Gastroesophageal sphincter (tissue), 4 donors: ENCODE results near the gene HSPA12A. TPM values are rescaled to one million over a fixed set of nuclear protein-coding genes. Genes with fewer than 3 reads are reported as not detected.

Experiments used
- ATAC-seq: fragments of 150-250 bp; one replicate; pipeline ENCODE4 v1.9.1; 2016; ENCODE audit warnings: mild to moderate bottlenecking, moderate library complexity
- H3K27ac ChIP-seq, 4 donors: fragments of 200-600 bp; sonication (generic) in 3 of 4; 1 replicate in 3 of 4; 2 replicates in 1 of 4; pipeline ENCODE4 v1.5.1; 2016 to 2019
- H3K27me3 ChIP-seq: fragments of 200-600 bp; sonication (generic); one replicate; pipeline ENCODE4 v1.5.1; 2019
- H3K36me3 ChIP-seq, 2 donors: fragments of 200-600 bp; sonication (generic); one replicate each; pipeline ENCODE4 v1.5.1; 2019; ENCODE audit warnings: control low read depth in 1 of 2
- H3K4me1 ChIP-seq, 3 donors: fragments of 200-600 bp; sonication (generic); 1 replicate in 2 of 3; 2 replicates in 1 of 3; pipeline ENCODE4 v1.5.1; 2016 to 2019; ENCODE audit warnings: control low read depth in 2 of 3
- H3K4me3 ChIP-seq, 2 donors: fragments of 200-600 bp; sonication (generic); one replicate each; pipeline ENCODE4 v1.5.1; 2019; ENCODE audit warnings: mild to moderate bottlenecking in 1 of 2, moderate library complexity in 1 of 2
- H3K9me3 ChIP-seq, 3 donors: fragments of 200-600 bp; sonication (generic); one replicate each; pipeline ENCODE4 v1.5.1; 2017 to 2019; ENCODE audit warnings: control low read depth in 2 of 3
- EP300 ChIP-seq: sonication (generic); formaldehyde crosslinking; IDR thresholded peaks from one replicate; pipeline ENCODE4 v1.6.1; 2017; ENCODE audit warnings: antibody characterized with exemption, mild to moderate bottlenecking
- POLR2A ChIP-seq, 2 donors: fragments of 450-650 bp; IDR thresholded peaks; one replicate each; pipeline ENCODE4 v1.6.1; 2017; ENCODE audit warnings: antibody characterized with exemption in 2 of 2, mild to moderate bottlenecking in 2 of 2, moderate library complexity in 1 of 2
- POLR2AphosphoS5 ChIP-seq: sonication (generic); formaldehyde crosslinking; IDR thresholded peaks from one replicate; pipeline ENCODE4 v1.6.1; 2017; ENCODE audit warnings: antibody characterized with exemption
- WGBS, 2 donors: methylation state at CpG; one replicate each; pipeline ENCODE4 v1.1.5; 2018; ENCODE audit warnings: low coverage in 1 of 2; 5-methylcytosine and 5-hydroxymethylcytosine counted together
- total RNA-seq, 4 donors: library from RNA; depleted of rRNA; stranded (reverse); fragments of >200 nt; gene quantifications; one replicate each; pipeline ENCODE4 v1.1.0, GENCODE V29; 2016
- TF ChIP-seq, protein P1 (sequence below), 4 experiments: fragments of 200-600 bp in 2 of 4; fragments of 450-650 bp in 2 of 4; sonication (generic) in 1 of 4; IDR thresholded peaks; one replicate each; pipeline ENCODE4 v1.5.1; 2017 to 2019; ENCODE audit warnings: antibody characterized with exemption in 4 of 4, mild to moderate bottlenecking in 2 of 4, moderate library complexity in 2 of 4

Gene HSPA12A
- total RNA-seq, 4 donors from 2014 or later = 12.3 to 26.3 (median 20.6) TPM

DNA sequence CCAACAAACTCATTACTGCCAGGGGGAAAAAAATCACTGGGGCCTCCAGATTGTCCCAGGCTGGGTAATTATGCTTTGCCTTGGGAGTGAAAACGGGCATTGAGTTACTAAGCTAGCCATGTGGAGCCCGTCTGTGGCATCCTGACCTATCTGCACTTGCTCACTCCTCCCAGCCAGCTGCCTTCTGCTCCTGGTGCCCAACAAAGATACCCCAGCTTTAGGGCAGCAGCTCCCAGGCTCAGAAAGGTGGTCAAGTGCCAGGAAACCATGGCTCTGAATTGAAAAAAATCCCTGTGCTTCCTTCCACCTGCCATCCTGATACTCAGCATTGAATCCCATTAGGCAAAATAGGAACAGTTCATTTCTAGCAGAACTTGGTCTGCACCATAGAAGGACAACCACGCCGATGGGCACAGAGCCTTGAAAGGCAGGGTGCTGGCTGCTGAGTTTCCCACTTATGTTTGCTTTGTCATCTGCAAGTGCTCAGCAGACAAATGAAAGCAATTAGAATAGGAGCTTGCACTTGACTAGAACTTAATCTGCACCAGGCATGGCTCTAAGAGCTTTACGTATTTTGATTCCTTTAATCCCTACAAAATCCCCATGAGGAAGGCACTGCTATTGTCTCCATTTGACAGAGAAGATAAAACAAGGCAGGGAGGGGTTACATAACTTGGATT is 42.8 kb downstream of the HSPA12A start:
- H3K4me3 ChIP-seq = no peak overlapping the region
- TF ChIP-seq, protein P1, sequence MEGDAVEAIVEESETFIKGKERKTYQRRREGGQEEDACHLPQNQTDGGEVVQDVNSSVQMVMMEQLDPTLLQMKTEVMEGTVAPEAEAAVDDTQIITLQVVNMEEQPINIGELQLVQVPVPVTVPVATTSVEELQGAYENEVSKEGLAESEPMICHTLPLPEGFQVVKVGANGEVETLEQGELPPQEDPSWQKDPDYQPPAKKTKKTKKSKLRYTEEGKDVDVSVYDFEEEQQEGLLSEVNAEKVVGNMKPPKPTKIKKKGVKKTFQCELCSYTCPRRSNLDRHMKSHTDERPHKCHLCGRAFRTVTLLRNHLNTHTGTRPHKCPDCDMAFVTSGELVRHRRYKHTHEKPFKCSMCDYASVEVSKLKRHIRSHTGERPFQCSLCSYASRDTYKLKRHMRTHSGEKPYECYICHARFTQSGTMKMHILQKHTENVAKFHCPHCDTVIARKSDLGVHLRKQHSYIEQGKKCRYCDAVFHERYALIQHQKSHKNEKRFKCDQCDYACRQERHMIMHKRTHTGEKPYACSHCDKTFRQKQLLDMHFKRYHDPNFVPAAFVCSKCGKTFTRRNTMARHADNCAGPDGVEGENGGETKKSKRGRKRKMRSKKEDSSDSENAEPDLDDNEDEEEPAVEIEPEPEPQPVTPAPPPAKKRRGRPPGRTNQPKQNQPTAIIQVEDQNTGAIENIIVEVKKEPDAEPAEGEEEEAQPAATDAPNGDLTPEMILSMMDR (IDR thresholded peaks at IDR 0.05) = no peak
- TF ChIP-seq POLR2AphosphoS5 = no peak
- TF ChIP-seq POLR2A (IDR thresholded peaks at IDR 0.05) = no peak
- no peak for TF ChIP-seq EP300
- H3K4me1 ChIP-seq = peaks cover 0 to 5% (median 0%) of the 10 kb centered on the region in 3 donors
- ATAC-seq = no peak
- H3K27ac ChIP-seq = no peak overlapping the region
- WGBS, 2 donors = 48 to 85% methylated on average over 2 to 4 of the region's 5 CpGs
- H3K27me3 ChIP-seq = no peaks in the 10 kb centered on the region
- H3K9me3 ChIP-seq = no peaks in the 10 kb centered on the region
- H3K36me3 ChIP-seq = peaks cover 0 to 39% of the 10 kb centered on the region in 2 donors

DNA sequence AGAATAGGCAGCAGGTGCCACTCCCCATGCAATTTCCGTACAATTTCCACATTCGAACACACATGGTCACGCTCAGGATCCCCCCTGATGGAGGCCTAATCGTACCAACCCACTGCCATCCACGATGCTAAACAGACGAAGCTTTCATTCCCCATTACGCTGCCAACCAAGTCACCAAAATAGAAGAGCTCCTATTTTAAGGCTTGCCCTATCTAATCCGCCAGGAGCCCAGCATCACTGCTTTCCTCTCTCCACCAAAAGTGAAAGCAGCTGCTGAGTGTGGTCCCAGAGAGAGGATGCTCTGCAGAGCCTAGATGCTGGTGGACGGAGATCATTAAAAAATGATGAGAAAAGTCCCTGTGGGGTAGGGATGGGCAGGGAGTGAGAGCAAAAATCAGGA is 43.3 kb downstream of the HSPA12A start:
- WGBS, 2 donors = 71 to 82% methylated on average over 3 to 8 of the region's 9 CpGs

DNA sequence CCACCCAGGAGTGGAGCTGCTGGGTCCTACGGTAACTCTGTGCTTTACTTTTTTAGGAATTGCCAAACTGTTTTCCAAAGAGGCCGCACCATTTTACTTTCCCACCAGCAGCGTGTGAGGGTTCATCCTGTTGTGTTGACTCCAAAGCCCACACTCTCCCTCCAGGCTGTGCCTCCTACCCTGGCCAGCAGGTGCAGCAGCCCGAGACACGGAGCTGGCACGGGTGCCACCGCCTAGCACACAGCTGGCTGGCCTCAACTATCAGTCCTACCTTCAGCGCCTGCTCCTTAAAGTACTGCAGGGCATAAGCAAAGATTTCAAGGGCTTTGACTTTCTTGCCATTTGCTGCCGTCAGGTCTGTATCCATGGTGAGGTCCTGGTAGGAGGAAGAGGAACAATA is 44.0 kb downstream of the HSPA12A start:
- H3K27me3 ChIP-seq = no peaks in the 10 kb centered on the region
- H3K4me3 ChIP-seq = no peak overlapping the region
- TF ChIP-seq EP300 (no peak), POLR2A (IDR thresholded peaks at IDR 0.05) (no peak), POLR2AphosphoS5 (no peak)
- TF ChIP-seq, protein P1 (IDR thresholded peaks at IDR 0.05) = no peak
- WGBS, 2 donors = 57 to 89% methylated on average over 1 to 8 of the region's 9 CpGs
- no peak overlapping the region for H3K27ac ChIP-seq
- peaks cover 0 to 11% (median 0%) of the 10 kb centered on the region in 3 donors for H3K4me1 ChIP-seq
- peaks cover 0 to 34% of the 10 kb centered on the region in 2 donors for H3K36me3 ChIP-seq
- ATAC-seq = no peak
- H3K9me3 ChIP-seq = no peaks in the 10 kb centered on the region

More for the DNA sequence above, 43.3 kb downstream of the HSPA12A start:
- no peaks in the 10 kb centered on the region for H3K27me3 ChIP-seq
- TF ChIP-seq POLR2A (IDR thresholded peaks at IDR 0.05) (no peak), EP300 (no peak), POLR2AphosphoS5 (no peak)
- TF ChIP-seq, protein P1 (IDR thresholded peaks at IDR 0.05) = no peak
- no peak for ATAC-seq
- peaks cover 0 to 11% (median 0%) of the 10 kb centered on the region in 3 donors for H3K4me1 ChIP-seq
- no peaks in the 10 kb centered on the region for H3K9me3 ChIP-seq
- H3K27ac ChIP-seq = no peak overlapping the region
- H3K4me3 ChIP-seq = no peak overlapping the region
- H3K36me3 ChIP-seq = peaks cover 0 to 39% of the 10 kb centered on the region in 2 donors

- Histone ChIP-seq H3K9me3 (no peaks in the 10 kb centered on the region), H3K4me1 (peaks cover 0 to 11% (median 0%) of the 10 kb centered on the region in 3 donors), H3K27ac (no peak overlapping the region), H3K4me3 (no peak overlapping the region), H3K27me3 (no peaks in the 10 kb centered on the region), H3K36me3 (peaks cover 0 to 28% of the 10 kb centered on the region in 2 donors)
- 74 to 95% methylated on average over 6 to 7 of the region's 7 CpGs for WGBS, 2 donors
- TF ChIP-seq EP300 = no peak
- no peak for TF ChIP-seq POLR2A (IDR thresholded peaks at IDR 0.05)
- no peak for TF ChIP-seq POLR2AphosphoS5
- TF ChIP-seq, protein P1 (IDR thresholded peaks at IDR 0.05) = no peak
- ATAC-seq = no peak
These were observed 44.5 kb downstream of the HSPA12A start for GRCh38 chr10:116697816-116698215.

GRCh38 chr10:116696919-116697318 is 45.4 kb downstream of the HSPA12A start:
- WGBS, 2 donors = 100% methylated on average over 1 of the region's 1 CpG; no CpG with 5 or more reads in 1 of the 2 donors

More at GRCh38 chr10:116696919-116697318, 45.4 kb downstream of the HSPA12A start:
- H3K27ac ChIP-seq = peak overlapping the region in 1 of 4 donors; percentile 17
- H3K4me1 ChIP-seq = peaks cover 0 to 19% (median 0%) of the 10 kb centered on the region in 3 donors
- no peak overlapping the region for H3K4me3 ChIP-seq
- no peaks in the 10 kb centered on the region for H3K27me3 ChIP-seq
- no peak for ATAC-seq
- H3K36me3 ChIP-seq = peaks cover 0 to 33% of the 10 kb centered on the region in 2 donors
- TF ChIP-seq POLR2AphosphoS5 (no peak), POLR2A (IDR thresholded peaks at IDR 0.05) (no peak), EP300 (no peak)
- TF ChIP-seq, protein P1 (IDR thresholded peaks at IDR 0.05) = no peak
- H3K9me3 ChIP-seq = no peaks in the 10 kb centered on the region
